Measurements from ENCODE around the gene DPYSL3.

GRCh38 chr5:147452165-147452811 is 57.6 kb downstream of the DPYSL3 start:
- TF ChIP-seq CTCF (IDR thresholded peaks at IDR 0.05; ENCODE audit: low read depth, low read length, missing input control) (no peak), TAF1 (conservative IDR thresholded peaks at IDR 0.05) (no peak), FOXA2 (IDR thresholded peaks at IDR 0.05) (no peak), MAX (IDR thresholded peaks at IDR 0.05) (no peak), SP1 (IDR thresholded peaks at IDR 0.05) (no peak), YY1 (IDR thresholded peaks at IDR 0.05) (no peak), RAD21 (IDR thresholded peaks at IDR 0.05) (no peak), JUND (IDR thresholded peaks at IDR 0.05) (no peak)

Measured in liver (tissue), 3 donors.